ENCODE measurements around the gene P2RX4. TPM values are rescaled to one million over a fixed set of nuclear protein-coding genes. Genes with fewer than 3 reads are reported as not detected.

P2RX4 gene
- total and polyA plus RNA-seq, 2 of the 8 experiments (the other 6 are each of a cell fraction or from before 2014, with no cell fraction given), result 9.5 to 12.2 TPM

DNA sequence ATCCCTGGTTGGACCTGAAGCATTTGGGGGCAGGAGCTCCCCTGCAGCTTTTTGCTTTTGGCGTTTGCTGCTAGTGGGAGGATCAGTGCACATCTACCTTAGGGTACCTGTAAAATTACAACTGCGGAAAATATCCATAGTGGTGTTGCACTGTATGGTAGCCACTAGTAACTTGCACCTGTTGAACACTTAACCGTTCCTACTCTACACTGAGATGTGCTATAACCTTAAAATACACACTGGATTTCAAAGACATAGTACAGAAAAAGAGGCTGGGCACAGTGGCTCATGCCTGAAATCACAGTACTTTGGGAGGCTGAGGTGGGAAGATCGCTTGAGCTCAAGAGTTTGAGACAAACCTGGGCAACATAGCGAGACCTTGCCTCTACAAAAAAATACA lies 2.9 kb downstream of the P2RX4 start (continued):
- no peak for TF ChIP-seq EZH2 (IDR thresholded peaks at IDR 0.05; ENCODE audit: low read depth, low read length, severe bottlenecking)
- no peak for TF ChIP-seq SP1 (IDR thresholded peaks at IDR 0.05; ENCODE audit: low read depth, low read length)
- TF ChIP-seq, protein P1, sequence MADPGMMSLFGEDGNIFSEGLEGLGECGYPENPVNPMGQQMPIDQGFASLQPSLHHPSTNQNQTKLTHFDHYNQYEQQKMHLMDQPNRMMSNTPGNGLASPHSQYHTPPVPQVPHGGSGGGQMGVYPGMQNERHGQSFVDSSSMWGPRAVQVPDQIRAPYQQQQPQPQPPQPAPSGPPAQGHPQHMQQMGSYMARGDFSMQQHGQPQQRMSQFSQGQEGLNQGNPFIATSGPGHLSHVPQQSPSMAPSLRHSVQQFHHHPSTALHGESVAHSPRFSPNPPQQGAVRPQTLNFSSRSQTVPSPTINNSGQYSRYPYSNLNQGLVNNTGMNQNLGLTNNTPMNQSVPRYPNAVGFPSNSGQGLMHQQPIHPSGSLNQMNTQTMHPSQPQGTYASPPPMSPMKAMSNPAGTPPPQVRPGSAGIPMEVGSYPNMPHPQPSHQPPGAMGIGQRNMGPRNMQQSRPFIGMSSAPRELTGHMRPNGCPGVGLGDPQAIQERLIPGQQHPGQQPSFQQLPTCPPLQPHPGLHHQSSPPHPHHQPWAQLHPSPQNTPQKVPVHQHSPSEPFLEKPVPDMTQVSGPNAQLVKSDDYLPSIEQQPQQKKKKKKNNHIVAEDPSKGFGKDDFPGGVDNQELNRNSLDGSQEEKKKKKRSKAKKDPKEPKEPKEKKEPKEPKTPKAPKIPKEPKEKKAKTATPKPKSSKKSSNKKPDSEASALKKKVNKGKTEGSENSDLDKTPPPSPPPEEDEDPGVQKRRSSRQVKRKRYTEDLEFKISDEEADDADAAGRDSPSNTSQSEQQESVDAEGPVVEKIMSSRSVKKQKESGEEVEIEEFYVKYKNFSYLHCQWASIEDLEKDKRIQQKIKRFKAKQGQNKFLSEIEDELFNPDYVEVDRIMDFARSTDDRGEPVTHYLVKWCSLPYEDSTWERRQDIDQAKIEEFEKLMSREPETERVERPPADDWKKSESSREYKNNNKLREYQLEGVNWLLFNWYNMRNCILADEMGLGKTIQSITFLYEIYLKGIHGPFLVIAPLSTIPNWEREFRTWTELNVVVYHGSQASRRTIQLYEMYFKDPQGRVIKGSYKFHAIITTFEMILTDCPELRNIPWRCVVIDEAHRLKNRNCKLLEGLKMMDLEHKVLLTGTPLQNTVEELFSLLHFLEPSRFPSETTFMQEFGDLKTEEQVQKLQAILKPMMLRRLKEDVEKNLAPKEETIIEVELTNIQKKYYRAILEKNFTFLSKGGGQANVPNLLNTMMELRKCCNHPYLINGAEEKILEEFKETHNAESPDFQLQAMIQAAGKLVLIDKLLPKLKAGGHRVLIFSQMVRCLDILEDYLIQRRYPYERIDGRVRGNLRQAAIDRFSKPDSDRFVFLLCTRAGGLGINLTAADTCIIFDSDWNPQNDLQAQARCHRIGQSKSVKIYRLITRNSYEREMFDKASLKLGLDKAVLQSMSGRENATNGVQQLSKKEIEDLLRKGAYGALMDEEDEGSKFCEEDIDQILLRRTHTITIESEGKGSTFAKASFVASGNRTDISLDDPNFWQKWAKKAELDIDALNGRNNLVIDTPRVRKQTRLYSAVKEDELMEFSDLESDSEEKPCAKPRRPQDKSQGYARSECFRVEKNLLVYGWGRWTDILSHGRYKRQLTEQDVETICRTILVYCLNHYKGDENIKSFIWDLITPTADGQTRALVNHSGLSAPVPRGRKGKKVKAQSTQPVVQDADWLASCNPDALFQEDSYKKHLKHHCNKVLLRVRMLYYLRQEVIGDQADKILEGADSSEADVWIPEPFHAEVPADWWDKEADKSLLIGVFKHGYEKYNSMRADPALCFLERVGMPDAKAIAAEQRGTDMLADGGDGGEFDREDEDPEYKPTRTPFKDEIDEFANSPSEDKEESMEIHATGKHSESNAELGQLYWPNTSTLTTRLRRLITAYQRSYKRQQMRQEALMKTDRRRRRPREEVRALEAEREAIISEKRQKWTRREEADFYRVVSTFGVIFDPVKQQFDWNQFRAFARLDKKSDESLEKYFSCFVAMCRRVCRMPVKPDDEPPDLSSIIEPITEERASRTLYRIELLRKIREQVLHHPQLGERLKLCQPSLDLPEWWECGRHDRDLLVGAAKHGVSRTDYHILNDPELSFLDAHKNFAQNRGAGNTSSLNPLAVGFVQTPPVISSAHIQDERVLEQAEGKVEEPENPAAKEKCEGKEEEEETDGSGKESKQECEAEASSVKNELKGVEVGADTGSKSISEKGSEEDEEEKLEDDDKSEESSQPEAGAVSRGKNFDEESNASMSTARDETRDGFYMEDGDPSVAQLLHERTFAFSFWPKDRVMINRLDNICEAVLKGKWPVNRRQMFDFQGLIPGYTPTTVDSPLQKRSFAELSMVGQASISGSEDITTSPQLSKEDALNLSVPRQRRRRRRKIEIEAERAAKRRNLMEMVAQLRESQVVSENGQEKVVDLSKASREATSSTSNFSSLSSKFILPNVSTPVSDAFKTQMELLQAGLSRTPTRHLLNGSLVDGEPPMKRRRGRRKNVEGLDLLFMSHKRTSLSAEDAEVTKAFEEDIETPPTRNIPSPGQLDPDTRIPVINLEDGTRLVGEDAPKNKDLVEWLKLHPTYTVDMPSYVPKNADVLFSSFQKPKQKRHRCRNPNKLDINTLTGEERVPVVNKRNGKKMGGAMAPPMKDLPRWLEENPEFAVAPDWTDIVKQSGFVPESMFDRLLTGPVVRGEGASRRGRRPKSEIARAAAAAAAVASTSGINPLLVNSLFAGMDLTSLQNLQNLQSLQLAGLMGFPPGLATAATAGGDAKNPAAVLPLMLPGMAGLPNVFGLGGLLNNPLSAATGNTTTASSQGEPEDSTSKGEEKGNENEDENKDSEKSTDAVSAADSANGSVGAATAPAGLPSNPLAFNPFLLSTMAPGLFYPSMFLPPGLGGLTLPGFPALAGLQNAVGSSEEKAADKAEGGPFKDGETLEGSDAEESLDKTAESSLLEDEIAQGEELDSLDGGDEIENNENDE (IDR thresholded peaks at IDR 0.05; ENCODE audit: insufficient replicate concordance, low read length), result no peak
- no peak for TF ChIP-seq KDM4A (IDR thresholded peaks at IDR 0.05; ENCODE audit: low read depth, low read length, severe bottlenecking)
- no peak for TF ChIP-seq CHD1 (IDR thresholded peaks at IDR 0.05; ENCODE audit: low read depth, low read length)
